Measurements from ENCODE around the gene ANAPC13.

ANAPC13 gene

DNA sequence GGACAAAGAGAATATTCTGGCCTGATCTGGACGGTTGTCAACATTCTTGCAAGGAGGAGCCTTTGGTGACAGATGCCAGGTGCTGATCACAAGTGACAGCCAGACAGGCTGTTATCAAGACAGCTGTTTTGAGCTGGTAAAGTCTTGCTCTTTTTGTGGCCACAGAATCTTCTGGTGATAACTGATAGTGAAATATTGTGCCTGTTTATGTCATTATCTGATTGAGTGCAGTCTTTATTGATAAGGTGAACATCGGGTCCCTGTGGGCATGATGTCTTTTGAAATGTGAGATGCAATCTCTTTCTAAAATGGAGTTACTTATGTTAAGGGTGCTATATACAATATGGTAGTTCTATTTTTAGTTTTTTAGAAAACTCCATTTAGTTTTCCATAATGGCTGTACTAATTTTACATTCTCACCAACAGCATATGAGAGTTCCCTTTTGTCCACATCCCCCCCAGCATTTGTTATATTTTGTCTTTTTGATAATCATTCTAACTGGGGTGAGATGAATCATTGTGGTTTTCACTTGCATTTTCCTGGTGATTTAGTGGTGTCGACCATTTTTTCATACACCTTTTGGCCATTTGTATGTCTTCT is 10.8 kb upstream of the ANAPC13 start:
- H3K4me1 ChIP-seq (ENCODE audit: insufficient read depth, low read length), result no peaks in the 10 kb centered on the region
- no peak overlapping the region for H3K9ac ChIP-seq (ENCODE audit: low read depth, low read length)
- H3K9me3 ChIP-seq (ENCODE audit: control insufficient read depth, insufficient read depth, low read length), result no peaks in the 10 kb centered on the region
- no peaks in the 10 kb centered on the region for H3K36me3 ChIP-seq (ENCODE audit: insufficient read depth, low read length)

DNA sequence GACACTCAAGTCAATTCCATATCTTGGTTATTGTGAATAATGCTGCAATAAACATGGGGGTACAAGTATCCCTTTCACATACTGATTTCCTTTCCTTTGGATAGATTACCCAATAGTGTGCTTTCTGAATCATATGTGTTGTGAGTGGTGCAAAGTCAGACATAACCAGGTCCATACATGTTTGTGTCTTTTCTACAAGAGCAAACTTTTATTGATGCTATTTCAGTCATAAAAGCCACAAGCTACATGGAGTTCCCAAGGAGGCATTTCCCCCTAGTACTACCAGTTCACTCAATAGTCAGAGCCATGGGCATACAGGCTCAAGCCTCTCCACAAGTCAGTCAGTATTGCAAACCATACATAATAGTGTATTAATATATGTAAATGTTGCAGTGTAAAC is 10.2 kb upstream of the ANAPC13 start:
- Histone ChIP-seq H3K36me3 (ENCODE audit: insufficient read depth, low read length) (no peaks in the 10 kb centered on the region), H3K4me1 (ENCODE audit: insufficient read depth, low read length) (no peaks in the 10 kb centered on the region), H3K9me3 (ENCODE audit: control insufficient read depth, insufficient read depth, low read length) (no peaks in the 10 kb centered on the region), H3K9ac (ENCODE audit: low read depth, low read length) (no peak overlapping the region)

DNA sequence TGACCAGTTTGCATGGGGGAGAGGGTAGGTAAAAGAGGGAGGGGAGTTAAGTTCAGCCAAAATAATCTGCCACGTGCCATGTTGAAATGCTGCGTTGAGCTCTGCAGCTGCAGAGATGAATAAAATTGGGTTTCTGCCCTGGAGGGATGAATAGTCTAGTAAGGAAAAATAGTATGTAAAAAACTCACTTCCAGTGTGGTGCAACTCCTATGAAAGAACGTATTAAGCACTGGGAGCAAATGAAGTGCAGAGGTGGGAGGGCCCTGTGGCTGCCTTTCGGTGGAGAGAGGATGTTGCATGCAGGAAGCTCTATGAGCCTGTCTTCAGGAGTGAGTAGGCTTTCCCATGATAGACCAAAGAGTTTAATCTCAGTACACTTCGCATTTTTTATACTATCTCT is 8.7 kb upstream of the ANAPC13 start:
- no peak overlapping the region for H3K9ac ChIP-seq (ENCODE audit: low read depth, low read length)
- H3K36me3 ChIP-seq (ENCODE audit: insufficient read depth, low read length), result no peaks in the 10 kb centered on the region
- H3K9me3 ChIP-seq (ENCODE audit: control insufficient read depth, insufficient read depth, low read length), result no peaks in the 10 kb centered on the region
- no peaks in the 10 kb centered on the region for H3K4me1 ChIP-seq (ENCODE audit: insufficient read depth, low read length)

DNA sequence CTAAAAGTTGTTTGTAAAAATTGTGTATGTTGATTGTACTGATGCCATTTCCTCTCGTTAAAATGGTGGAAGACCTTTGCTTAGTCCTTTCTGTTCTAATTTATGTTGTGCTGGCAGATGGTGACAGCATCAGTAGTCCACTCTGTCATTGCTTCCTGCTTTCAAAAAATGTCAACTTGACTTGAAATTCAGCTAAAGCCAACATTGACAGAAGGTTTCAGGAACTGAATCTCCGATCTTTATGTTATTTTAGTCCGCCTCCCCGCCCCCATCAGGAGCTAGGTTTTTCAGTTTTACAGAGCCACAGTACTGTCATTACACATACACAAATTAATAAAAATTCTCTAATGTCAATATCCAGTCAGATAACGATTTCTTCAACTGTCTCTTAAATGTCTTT is 1.6 kb upstream of the ANAPC13 start:
- Histone ChIP-seq H3K4me1 (ENCODE audit: insufficient read depth, low read length) (peaks cover 11% of the 10 kb centered on the region; the same call in 1 of the 2 replicates), H3K36me3 (ENCODE audit: insufficient read depth, low read length) (peaks cover 5% of the 10 kb centered on the region), H3K9ac (ENCODE audit: low read depth, low read length) (peak overlapping the region; percentile 78; the same call in 1 of the 2 replicates), H3K9me3 (ENCODE audit: control insufficient read depth, insufficient read depth, low read length) (no peaks in the 10 kb centered on the region)

DNA sequence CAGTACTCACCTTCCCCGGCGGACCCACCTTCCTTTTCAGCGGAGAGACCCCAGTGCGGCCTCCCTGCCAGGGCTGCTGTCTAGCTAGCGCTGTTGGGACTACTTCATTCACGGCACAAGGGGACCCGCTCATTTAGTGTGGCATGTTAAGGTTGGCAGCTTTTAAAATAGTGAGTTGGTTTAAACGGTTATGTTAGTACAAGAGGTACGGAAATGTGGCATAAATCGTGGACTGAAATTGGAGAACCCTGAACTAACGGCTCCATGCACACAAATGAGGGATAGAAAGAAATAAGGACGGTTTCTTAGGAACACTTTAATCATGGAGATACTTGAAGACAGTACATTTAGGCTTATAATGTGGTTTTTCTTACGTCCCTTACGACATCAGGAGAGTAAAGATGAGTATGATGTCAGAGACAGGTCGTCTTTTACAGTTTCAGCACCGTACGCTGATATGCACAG is 824 bp upstream of the ANAPC13 start:
- Histone ChIP-seq H3K9ac (ENCODE audit: low read depth, low read length) (peak overlapping the region; percentile 78), H3K9me3 (ENCODE audit: control insufficient read depth, insufficient read depth, low read length) (no peaks in the 10 kb centered on the region), H3K4me1 (ENCODE audit: insufficient read depth, low read length) (peaks cover 11% of the 10 kb centered on the region; the same call in 1 of the 2 replicates), H3K36me3 (ENCODE audit: insufficient read depth, low read length) (peaks cover 8% of the 10 kb centered on the region)

DNA sequence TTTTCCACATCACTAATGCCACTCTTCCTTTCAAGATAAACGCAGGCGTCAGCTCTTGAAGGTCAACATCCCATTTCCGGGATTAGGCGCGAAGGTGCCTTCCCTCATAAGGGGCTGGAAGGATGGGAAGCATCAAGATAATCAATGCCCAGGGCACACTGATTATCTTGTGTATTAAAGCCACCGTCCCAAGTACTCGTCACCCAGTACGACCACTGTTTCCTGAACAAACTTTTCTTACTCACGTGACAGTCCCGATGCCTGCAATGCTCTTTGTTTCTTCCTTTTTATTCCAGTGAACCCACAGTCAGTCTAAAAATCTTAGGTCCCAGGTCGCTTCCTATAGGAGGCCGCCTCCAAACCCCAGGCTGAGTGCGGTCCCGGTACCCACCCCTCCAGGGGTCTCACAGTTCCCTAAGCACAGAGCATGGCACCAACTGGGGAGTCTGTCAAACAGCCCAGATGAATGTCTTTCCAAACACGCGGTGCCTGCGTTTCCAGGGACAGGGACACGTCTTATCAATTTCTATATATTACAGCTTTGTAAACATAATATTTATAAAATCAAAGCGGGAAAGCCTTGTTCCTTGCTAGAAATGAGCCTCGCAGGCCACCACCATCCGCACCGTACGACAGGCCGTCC is 589 bp downstream of the ANAPC13 start:
- H3K9me3 ChIP-seq (ENCODE audit: control insufficient read depth, insufficient read depth, low read length), result no peaks in the 10 kb centered on the region
- H3K4me1 ChIP-seq (ENCODE audit: insufficient read depth, low read length), result peaks cover 11% of the 10 kb centered on the region; the same call in 1 of the 2 replicates

DNA sequence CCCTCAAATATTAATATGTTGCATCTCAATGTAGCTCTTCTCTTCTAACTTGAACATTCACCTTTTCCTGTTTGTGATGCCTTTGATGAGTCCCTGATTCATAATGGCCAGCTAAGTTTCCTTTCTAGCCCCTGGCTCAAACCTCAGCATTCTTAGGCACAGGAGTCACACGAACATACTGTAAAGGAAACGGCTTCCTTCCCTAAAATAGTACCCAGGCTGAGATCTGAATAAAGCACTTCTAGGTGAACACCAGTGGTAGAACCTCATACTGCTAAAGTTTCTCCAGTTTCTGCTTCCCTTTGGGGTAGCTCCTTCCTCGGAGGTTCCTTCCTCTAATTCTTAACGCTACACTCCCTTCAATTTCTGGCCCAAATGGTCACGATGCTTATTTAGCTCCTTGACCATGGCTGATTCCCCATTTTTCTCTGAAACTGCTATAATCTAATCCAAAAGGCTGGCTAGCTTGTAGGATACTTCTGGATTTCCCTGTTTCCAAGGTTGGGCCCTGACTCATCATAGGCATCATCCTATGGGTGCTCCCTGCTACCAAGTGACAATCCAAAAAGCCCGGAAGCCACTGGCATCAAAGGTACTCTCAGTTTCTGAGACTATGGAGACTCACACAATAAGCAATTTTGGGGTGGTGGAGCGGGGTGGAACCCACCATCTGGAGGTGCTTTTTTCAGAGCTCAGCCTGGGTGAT is 2.4 kb downstream of the ANAPC13 start:
- peaks cover 18% of the 10 kb centered on the region for H3K36me3 ChIP-seq (ENCODE audit: insufficient read depth, low read length)
- no peaks in the 10 kb centered on the region for H3K9me3 ChIP-seq (ENCODE audit: control insufficient read depth, insufficient read depth, low read length)
- peaks cover 11% of the 10 kb centered on the region; the same call in 1 of the 2 replicates for H3K4me1 ChIP-seq (ENCODE audit: insufficient read depth, low read length)
- no peak overlapping the region for H3K9ac ChIP-seq (ENCODE audit: low read depth, low read length)

More for the DNA sequence above, 589 bp downstream of the ANAPC13 start:
- Histone ChIP-seq H3K9ac (ENCODE audit: low read depth, low read length) (peak overlapping the region; percentile 78), H3K36me3 (ENCODE audit: insufficient read depth, low read length) (peaks cover 16% of the 10 kb centered on the region)

DNA sequence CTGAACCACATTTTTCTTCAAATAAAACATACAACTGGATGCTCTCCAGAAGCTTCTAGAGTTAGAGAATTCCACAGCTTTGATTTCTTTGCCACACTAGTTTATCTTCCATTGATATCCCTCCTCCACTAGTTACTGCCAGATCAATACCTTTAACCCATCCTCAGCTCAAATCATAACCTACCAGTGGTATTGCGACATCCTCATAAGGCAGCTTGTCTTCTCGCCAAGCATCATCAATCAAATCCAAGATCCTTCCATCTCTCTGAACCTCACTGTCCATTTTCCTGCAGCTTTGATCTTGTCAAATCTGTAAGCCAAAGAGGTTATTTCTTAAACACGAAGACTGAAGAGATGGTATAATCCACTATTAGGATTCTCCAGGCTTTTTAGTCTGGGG is 3.2 kb downstream of the ANAPC13 start:
- peaks cover 11% of the 10 kb centered on the region; the same call in 1 of the 2 replicates for H3K4me1 ChIP-seq (ENCODE audit: insufficient read depth, low read length)
- H3K9ac ChIP-seq (ENCODE audit: low read depth, low read length), result no peak overlapping the region
- H3K36me3 ChIP-seq (ENCODE audit: insufficient read depth, low read length), result peaks cover 25% of the 10 kb centered on the region
- H3K9me3 ChIP-seq (ENCODE audit: control insufficient read depth, insufficient read depth, low read length), result no peaks in the 10 kb centered on the region

DNA sequence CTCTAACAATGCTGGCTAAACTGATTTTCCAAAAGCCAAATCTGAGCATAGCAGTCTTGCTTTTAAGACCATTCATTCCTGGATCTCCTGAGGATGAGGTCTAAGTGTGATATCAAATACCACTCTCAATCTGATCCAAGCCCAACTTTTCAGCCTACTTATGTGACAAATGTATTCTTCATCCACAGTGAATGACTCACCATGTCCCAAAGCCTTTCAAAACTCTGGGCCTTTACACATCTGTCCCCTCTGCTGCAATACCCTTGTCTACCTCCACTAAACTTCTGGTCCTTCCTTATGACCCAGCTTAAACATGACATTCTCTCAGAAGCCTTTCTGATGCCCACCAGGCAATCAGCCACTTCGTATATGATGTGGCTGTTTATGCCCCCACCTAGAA is 4.6 kb downstream of the ANAPC13 start:
- peaks cover 6% of the 10 kb centered on the region; the same call in 1 of the 2 replicates for H3K4me1 ChIP-seq (ENCODE audit: insufficient read depth, low read length)
- H3K36me3 ChIP-seq (ENCODE audit: insufficient read depth, low read length), result peaks cover 34% of the 10 kb centered on the region
- H3K9me3 ChIP-seq (ENCODE audit: control insufficient read depth, insufficient read depth, low read length), result no peaks in the 10 kb centered on the region
- no peak overlapping the region for H3K9ac ChIP-seq (ENCODE audit: low read depth, low read length)

DNA sequence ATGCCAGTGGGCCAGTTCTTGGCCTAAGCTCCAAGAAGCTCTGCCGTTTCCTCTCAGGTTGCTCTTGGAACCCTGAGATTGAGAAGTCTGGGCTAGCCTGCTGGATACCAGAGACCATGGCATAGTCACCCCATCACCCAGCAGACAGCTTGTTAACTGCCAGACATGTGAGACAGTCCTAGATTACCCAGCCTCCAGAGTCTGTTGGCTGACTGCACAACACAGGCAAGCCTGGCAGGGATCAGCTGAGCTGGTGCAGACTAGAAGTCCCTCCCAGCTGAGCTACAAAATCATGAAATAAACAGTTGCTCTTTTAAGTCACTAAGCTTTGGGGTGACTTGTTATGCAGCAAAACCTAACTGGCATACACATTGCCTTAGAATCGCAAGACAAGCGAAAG is 5.2 kb downstream of the ANAPC13 start:
- Histone ChIP-seq H3K9ac (ENCODE audit: low read depth, low read length) (no peak overlapping the region), H3K9me3 (ENCODE audit: control insufficient read depth, insufficient read depth, low read length) (no peaks in the 10 kb centered on the region), H3K36me3 (ENCODE audit: insufficient read depth, low read length) (peaks cover 37% of the 10 kb centered on the region), H3K4me1 (ENCODE audit: insufficient read depth, low read length) (peaks cover 6% of the 10 kb centered on the region; the same call in 1 of the 2 replicates)

DNA sequence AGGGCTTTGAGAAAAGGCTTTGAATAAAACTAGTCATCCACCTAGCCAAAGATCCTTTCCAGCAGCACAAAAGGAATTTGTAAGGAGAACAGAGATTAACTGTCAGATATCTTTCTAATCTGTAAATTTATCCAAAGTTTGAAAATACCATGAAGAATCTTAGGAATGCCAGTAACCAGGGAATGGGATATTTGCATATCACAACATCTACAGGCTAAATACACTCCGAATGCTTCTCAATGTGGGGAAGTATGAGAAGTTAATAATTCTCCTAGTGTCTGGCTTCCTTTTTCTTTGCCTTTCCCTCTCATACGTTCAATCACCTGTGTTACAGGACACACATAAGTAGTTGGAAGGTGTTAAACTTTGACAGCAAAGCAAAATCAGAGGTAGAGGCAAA is 7.8 kb downstream of the ANAPC13 start:
- no peaks in the 10 kb centered on the region for H3K4me1 ChIP-seq (ENCODE audit: insufficient read depth, low read length)
- H3K36me3 ChIP-seq (ENCODE audit: insufficient read depth, low read length), result peaks cover 37% of the 10 kb centered on the region

DNA sequence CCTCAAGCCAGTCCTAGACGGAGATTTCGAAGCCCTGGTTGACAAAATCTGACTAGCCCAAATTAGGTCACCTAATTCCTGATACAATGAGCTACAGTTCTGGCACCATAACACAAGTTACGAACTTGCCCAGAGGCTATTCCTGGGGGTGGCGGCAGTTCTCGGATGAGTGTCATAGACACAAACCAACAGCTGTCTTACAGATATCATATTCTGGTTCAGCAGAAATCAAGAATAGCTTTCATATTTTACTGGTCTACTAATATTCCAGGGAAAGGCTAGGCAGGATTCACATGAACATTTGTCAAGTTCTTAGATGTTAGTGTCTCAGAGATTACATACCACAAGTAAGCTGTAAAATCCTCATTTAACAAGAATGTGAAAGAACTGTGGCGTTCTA is 8.8 kb downstream of the ANAPC13 start:
- Histone ChIP-seq H3K9me3 (ENCODE audit: control insufficient read depth, insufficient read depth, low read length) (no peaks in the 10 kb centered on the region), H3K9ac (ENCODE audit: low read depth, low read length) (no peak overlapping the region), H3K36me3 (ENCODE audit: insufficient read depth, low read length) (peaks cover 28% of the 10 kb centered on the region)

More for the DNA sequence above, 7.8 kb downstream of the ANAPC13 start:
- Histone ChIP-seq H3K9ac (ENCODE audit: low read depth, low read length) (no peak overlapping the region), H3K9me3 (ENCODE audit: control insufficient read depth, insufficient read depth, low read length) (no peaks in the 10 kb centered on the region)

DNA sequence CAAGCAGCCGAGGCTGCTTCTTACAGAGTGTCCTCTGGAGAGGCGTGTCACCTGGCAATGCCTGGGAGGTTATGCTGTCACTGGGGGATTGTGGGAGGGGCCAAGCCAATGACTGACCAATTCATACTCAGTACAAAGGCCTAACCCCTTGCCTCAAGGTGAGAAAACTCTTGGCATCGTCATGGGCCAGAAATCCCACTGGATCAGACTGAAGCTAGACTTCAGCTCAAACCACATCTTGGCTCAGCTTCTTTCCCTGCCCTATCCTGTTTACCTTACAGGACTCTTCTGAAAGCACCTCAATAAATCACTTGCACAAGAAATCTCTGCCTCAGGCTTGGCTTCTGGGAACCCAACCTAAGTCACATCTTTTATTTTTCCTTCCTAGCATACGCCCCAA is 9.5 kb downstream of the ANAPC13 start:
- no peak overlapping the region for H3K9ac ChIP-seq (ENCODE audit: low read depth, low read length)
- H3K4me1 ChIP-seq (ENCODE audit: insufficient read depth, low read length), result no peaks in the 10 kb centered on the region; the same call in 1 of the 2 replicates
- H3K36me3 ChIP-seq (ENCODE audit: insufficient read depth, low read length), result peaks cover 27% of the 10 kb centered on the region
- H3K9me3 ChIP-seq (ENCODE audit: control insufficient read depth, insufficient read depth, low read length), result no peaks in the 10 kb centered on the region

More for the DNA sequence above, 8.8 kb downstream of the ANAPC13 start:
- no peaks in the 10 kb centered on the region for H3K4me1 ChIP-seq (ENCODE audit: insufficient read depth, low read length)

DNA sequence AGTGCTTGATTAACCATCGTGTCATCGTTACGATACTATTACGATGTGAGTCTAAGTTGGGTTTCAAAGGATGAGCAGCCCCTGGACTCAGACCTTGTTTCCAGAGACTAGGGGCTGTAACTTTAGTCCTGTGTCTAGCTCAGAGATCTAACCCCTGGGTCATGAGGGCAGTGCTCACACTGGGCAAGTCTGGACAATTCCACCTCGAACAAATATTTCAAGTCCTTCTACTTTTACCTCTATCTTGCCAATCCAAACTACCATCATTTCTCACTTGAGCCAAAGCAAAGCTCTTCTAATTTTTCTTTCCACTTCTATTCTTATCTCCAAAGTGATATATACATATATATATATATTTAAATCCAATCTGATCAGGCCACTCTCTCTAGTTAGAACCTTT is 10.8 kb downstream of the ANAPC13 start:
- H3K4me1 ChIP-seq (ENCODE audit: insufficient read depth, low read length), result no peaks in the 10 kb centered on the region; the same call in 1 of the 2 replicates
- no peak overlapping the region for H3K9ac ChIP-seq (ENCODE audit: low read depth, low read length)
- no peaks in the 10 kb centered on the region for H3K9me3 ChIP-seq (ENCODE audit: control insufficient read depth, insufficient read depth, low read length)
- H3K36me3 ChIP-seq (ENCODE audit: insufficient read depth, low read length), result peaks cover 20% of the 10 kb centered on the region

Measured in ES-I3 (cell line).